Measurements from ENCODE around the gene MNT.

The MNT gene

DNA sequence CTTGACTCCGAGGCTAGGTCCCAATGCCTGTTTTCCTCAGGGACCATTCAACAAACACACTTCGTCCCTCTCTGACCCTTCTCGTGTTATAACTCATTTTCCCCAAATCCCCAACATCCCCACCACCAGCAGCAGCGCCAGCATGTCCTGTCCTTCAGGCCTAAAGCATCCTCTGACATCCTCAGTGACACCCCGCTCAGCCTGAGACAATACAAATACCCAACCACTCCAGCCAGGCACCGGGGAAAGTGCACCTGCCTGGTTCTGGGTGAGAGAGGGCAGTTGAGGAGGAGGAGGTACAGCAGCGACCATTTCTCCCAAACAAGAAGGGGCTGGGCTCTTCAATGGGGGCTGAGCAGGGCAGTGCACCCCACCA is 4.7 kb downstream of the MNT start:
- no peak for DNase-seq (ENCODE audit: low read depth)

DNA sequence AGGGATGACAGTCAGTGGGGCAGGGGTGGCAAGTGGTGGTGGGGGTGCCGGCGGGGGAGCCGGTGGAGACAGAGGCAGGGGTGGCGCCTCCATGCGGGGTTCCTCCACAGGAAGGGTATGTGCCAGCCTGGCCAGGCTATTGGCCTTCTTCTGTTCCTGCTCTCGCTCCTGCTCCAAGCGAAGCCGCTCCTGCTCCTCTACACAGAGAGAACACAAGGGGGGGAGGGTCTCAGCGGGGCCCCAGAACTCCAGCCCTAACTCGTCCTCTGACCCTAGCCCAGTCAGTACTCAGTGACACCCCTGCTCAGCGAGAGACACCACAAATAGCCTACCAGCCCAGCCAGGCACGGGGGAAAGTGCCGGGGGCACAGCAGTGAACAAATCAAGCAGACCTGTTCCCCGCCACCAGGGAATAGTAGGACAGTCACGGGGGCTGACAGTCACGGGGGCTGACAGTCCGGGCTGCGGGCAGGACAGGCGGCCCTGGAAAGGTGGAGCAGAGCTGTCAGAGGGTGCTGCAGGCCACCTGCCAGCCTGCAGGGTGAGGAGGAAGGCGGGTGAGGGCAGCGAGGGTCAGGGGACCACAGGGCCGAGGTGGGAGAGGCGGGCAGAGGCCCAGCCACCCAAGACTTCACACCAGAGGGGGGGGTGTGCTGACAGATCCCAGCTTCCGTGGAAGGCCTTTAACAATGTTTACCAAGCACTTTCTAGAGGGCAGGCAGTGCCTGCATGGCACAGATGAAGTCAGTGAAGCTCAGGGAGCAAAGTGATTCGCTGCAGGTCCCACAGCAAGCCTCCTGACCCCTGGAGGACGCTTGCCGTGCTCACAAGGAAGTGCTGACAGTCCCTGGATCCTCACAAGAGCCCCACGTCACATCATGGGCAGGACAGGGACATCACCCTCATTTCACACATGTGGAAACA is 5.3 kb downstream of the MNT start:
- peak; percentile 62 for DNase-seq (ENCODE audit: low read depth)

DNA sequence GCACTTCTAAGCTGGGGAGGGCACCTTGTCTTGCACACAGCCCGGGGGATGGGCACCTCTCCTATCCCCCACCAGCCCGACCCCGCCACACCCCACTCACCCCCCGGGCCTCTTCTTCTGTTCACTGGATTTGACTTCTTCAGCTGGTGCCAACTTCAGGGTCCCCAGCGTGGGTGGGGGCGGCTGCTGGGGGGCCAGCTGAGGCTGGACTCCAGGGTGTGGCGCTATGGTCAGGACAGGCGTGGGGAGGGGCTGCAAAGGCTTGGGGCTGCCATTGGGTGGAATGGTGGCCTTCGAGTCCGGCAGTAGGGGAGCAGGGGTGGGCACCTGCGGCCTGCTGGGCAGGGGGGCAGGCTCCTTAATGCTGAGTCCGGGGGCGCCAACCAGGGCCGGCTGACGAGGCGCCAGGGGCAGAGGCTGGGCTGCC is 6.1 kb downstream of the MNT start:
- no peak for DNase-seq (ENCODE audit: low read depth)

DNA sequence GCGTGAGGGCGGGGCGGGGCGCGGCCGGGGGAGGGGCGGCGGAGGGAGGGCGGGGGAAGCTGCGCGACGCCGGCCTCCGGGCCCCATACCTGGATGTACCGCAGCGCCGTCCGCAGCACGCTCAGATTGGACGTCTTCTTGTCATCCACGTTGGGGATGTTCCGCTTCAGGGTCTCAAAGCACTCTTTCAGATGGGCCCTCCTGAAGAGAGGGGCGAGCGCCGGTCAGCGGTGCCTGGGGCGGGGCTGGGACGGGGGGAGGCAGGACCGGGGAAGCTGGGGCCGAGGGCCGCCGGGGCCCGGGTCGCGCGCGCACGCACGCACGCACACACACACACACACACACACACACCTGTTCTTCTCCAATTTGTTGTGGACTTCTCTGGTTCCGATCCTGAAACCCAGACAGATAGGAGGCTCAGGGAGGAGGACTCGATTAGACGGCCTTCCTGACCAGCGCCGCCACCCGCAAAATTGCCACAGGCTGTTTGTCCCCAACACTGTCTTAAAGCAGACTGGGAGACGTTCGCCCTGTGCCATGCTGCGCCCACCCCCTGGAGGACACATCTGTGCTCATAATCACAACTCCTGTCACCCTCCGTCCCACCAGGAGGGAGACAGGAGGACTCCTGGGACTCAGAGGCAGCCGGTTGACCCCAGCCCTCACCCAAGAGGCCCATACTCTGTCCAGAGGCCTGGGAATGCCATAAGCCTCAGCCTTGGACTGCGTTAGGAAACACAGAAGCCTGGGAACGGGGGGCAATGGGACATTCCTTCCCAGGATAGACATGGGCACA is 6.7 kb downstream of the MNT start:
- no peak for DNase-seq (ENCODE audit: low read depth)

DNA sequence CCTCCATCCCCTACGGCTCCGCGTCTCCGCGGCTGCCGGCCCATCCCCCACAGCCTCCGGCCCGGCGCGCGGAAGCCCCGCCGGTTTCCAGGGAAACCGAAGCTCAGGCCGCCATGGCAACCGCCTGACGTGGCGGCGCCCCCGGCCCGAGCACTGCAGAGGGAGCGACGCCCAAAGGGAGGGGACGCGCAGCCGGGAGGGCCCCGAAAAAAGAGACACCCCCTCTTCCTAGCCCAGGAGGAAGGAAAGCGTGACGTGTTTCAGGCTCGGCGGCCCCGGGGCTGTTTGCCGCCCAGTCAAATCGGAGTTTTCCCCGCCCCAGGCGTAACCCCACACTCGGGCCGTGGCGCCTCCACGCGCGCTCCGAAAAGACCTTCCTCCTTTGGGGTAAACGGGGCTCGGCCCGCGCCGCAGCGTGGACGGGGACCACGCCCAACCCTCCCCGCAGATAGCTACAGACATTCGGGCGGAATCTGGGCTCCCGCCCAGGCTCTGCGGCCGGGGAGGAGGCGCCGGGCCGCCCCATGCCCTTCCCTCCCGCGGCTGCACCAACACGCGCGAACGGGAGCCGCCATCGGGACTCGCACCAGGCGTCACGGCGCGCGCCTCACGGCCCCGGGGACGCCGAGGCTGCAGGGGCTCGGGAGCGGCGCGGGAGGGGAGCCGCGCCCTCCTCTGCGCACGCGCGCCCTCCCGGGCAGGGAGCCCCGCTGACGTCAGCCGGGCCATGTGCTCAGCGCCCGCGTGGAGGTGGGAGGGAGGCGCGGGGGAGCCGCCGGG is 7.5 kb downstream of the MNT start:
- peak; percentile 88 for DNase-seq (ENCODE audit: low read depth)

DNA sequence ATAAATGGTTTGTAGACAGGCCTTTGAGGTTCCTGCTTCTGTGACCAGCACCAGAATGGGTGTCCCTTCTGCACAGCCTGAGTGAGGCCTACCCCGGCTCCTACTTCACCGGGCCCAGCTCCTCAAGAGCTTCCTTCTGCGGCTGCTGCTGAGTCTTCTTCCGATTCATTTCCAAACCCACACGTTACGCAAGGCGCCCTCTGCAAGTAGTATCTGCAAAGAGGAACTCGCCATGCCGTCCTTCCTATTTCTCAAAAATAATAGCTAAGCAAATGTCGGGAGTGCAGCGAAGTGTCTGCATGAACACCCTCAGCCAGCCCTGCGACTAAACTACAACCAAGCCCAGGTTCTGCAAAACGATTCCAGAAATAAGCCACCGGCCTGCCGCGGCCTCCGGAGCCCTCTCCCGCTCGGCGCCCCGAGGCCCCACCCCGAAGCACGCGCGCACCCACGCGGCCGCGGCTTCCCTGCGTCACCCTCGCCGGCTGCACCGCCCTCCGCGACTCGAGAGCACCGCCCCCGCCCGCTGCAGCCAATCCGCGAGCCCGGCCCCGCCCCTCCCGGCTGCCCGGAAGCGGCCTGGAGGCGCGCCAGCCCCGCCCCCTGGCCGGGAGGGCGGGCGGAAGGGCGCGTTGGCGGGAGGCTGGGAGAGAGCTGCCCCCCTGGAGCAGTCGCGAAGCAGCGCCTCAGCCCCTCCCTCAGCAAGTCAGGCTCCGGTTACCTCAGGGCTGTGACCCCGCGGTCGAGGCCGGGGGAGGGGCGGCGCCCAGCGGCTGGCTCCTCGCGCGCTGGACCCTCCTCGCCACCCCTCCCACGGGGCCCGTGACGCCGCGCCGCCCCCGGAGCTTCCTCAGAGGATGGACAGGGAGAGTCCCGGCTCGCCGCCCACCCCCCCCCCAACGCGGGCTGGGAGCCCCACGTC is 8.3 kb downstream of the MNT start:
- DNase-seq (ENCODE audit: low read depth) = peak; percentile 97

DNA sequence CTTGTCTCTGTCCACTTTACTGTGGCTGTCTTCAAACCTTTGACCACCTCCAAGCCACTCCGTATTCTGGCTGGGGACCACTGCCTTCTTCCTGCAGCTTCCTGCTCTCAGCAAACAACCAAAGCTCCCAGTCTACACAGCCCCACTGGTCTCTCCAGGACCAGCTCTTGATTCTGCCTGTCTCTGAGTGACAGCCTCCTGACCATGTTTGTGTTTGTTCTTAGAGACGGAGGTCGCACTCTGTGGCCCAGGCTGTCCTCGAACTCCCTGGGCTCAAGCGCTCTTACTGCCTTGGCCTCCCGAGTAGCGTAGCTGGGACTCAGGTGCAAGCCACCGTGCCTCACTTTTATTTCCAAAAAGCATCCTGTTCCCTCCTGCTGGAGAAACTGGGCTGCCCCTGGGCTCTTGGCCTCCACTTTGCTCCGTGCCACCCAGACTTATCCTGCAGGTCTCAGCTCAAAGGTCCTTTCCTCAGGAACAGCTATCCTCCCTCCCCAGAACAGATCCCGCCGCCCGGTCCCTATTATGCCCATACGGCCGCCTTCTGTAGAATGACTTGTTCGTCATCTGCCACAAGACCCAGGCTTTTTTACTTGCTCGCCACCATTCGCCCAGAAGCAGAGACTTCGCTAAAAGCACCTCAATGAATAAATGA is 9.1 kb downstream of the MNT start:
- no peak for DNase-seq (ENCODE audit: low read depth)

DNA sequence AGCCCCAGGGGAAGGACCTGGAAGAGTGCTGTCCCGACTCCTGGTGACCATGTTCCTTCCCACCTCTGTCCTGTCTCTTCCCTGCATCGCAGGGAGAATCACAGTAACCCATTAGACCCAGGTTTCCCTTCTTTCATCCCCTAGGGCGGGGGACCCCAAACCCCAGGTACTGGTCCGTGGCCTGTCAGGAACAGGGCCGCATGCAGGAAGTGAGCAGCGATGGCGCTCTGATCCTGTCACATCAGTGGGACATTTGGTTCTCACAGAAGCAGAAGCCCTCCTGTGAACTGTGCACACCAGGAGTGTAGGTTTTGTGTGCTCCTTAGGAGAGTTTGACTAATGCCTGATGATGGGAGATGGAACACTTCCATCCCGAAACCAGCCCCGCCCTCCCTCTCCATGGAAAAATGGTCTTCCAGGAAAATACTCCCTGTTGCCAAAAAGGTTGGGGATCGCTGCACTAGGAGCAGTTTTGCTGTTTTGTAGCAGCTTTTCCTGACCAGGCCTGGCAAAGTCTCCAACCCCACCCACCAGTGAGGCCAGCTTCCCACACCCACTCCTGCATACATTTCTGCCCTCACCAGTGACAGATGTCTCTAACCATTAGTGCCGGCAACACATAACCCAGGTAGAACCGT is 10.5 kb downstream of the MNT start:
- DNase-seq (ENCODE audit: low read depth) = no peak

DNA sequence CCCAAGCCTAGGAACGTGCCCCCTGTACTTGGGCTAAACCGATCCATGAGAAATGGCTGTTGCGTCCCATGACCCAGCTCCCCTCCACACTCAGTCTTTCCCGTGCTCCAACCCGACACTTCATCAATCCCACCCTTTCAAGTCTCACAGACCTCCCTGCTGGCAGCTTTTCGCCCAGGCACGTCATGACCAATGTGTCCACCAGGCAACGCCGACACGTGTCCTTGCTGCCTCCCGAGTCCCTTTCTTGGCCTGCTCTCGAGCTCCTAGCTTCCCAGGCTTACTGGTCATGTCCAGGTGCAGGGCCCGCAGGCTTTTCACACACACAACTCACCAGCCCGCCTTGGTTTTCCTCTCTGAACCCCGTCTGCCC is 12.2 kb downstream of the MNT start:
- no peak for DNase-seq (ENCODE audit: low read depth)

DNA sequence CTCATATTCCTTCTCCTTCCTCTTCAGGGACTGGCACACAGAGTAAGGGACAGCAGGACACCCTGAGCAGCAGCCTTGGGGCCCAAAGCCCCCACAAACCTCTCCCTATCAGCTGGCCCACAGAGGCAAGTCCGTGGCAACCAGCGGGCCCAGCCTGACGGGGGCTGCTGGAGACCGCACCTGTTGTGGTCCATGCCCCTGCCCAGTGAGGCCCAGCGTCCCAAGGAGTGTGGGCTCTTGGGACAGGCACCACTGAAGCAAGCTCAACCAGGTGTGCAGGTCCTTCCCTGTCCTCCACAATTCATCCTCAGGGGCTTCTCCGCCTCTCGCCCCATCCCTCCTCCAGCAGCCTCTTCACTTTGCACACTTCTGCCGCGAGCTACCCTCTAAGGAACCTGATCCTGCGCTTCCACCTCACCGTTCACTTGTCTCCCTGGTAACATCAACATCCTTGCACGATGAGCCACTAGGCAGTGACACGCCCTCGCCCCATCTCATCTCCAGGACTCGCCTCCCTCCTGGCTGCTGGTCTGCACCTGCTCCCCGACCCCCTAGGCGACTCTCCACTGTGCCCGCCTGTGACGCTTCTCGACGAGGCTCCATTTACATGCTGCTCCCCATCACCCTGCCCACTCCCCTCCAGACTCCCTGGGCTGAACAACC is 12.7 kb downstream of the MNT start:
- DNase-seq (ENCODE audit: low read depth) = no peak

DNA sequence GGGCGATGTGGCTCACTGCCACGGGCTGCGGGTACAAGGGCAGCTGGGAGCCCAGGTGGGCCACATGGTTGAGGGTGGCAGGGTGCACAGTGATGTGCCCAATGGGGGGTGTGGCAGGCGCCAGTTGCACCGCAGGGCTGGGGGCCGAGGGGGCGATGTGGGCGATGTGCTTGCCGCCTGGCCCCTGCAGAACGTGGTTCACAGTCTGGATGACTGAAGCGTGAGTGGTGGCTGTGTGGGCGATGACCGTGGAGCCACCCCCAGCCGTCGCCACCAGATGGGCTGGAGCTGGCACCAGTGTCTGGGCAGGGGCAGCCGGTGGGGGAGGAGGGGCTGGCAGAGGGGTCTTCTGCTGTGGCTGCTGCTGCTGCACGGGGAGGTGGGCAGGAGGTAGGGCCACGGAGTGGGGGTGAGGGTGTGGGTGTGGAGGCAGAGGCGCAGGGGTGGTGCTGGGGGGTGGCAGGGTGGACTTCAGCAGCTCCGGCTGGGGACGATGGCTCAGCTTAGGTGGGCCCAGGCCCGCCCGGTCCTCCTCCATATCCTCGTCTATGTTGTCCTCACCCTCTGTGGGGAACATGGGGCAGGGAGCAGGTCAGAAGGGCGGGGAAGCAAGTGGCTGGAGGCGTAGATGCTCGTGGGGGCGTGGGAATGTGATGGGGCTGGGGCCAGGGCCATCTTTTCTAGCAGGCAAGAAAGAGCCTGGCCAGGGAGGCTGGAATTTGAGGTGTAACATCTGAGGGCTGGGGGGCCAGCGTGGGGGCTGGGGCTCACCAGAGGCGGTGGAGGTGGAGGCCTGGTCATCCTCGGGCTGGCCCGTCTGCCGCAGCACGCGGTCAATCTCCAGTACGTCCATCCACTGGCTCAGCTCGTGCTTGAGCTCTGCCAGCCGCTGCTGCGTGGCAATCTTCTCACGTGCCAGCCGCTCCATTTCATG is 13.5 kb downstream of the MNT start:
- DNase-seq (ENCODE audit: low read depth) = no peak

DNA sequence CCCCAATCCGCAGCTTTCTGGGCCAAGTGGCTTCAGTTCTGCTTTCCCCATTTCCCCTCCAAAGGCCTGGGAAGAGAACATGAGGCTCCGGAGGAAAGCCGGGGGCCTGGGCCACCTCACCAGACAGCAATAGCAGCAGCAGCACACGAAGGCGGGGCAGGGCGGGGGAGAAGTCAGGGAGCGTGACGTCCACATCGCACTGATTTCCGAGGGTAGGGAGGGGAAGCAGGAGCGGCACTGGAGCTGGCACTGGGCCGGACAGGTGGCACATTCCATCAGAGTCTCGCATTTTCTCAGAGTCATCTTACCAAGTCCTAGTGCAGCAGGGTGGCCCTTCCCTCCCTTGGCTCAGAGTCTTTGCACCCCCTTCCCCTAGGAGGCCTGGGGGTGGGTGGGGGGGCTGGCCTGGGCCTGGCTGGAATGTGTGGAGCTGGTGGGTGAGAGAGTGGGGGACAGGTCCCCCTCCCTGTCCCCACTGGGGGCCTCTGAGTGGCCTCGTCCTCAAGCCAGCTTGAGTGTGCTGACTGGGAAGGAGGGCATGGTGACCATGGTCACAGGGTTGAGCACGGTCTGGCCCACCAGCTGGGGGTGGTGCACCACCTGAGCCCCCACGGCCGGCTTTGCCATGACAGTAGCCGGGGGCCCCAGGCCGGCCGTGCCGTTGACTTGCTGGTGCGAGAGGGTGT is 14.3 kb downstream of the MNT start:
- DNase-seq (ENCODE audit: low read depth) = no peak

DNA sequence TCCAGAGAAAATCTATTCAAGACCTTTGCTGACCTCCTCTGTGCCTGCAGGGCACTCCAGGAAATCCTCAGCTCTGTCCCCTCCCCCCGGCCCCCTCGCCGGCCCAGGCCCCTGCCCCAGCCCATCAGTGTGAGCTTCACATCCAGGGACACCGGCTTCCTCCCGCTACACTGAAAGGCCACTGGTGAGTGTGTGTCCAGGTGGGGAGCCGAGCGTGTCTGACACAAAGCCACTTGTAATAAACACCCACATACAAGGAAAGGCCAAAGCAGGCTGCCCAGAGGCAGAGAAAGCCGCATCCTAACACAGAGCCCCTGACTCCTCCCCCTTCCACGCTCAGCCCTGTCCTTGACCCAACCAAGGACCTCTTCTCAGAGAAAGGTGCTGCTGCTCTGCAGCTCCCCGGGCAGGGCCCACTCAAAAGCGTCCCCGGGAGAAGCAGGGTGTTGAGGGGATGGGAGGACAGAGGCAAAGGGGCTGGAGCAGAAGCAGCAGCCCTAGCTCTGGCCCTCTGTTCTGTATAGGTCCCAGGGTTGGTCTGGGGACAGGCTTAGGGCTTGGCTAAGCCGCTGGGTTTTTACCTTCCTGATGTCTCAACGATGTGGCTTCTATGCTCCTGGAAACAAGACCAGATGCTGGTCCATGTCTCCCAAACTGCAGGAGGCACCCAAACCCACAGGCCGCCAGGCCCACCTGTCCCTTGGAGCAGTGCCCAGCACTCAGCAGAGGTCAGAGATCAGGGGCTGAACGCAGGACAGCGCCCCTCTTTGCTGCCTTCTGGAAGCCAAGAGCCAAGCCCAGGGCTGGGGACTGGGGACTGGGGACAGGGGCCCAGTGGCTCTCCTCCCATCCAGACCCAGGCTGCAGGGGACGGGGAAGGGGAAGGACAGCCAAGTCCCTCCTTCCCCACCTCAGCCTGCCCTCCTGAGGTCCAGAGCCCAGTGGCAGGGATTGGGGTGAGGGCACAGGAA is 15.3 kb downstream of the MNT start:
- no peak for DNase-seq (ENCODE audit: low read depth)

DNA sequence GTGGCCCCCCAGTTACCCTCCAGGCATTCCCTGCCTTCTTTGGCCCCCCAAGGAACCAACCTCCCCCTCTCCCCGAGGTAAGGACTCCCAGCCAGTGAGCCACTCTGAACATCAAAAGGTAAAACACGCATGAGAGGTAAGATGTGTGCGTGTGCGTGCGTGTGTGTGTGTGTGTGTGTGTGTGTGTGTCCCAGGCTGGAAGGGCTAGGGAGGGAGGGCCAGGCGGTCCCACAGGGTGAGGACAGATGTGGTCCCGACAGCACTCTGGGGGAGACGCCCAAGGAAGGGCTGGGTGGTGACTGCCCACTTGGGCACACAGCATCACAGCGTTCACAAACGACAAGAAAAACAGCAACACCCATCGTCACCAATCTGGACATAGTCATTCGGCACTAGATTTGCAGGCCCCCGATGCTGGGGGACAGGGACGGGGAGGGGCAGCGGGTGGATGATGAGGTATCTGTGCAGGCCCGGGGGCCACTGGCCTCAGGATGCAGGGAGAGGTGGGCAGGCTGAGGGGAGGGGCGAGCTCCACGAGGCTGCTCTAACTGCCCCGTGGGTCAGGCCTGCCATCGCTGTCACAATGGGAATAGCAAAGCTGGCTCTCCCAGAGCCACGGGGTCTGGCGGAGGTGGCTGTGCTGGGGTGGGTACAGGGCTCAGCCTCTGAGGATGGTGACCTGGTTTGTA is 16.3 kb downstream of the MNT start:
- DNase-seq (ENCODE audit: low read depth) = no peak

DNA sequence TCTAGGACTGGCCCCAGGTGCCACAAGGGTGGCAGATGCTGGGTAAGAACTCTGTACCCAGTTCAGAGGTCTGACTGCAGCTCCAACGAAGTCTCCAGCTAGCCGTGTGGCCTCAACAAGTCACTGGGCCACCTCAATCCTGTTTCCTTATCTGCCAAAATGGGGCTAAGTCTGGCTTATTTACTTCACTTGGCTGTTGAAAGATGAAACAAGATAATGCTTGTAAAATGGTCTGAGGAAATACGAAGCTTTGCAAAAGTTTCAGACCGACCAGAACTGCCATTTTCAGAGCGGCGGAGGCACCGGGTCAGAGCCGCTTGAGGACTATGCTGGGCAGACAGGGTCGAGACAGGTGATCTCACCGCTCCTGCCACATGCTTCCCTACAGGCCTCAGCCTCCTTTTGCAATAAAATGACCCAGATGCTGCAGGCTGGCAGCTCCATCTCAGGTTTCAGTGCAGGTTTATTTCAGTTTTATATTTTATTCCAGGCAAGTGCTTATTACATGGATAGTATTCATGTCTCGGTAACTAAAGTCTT is 17.2 kb downstream of the MNT start:
- DNase-seq (ENCODE audit: low read depth) = no peak
